ENCODE data around the gene RPL22. TPM values are rescaled to one million over a fixed set of nuclear protein-coding genes. Genes with fewer than 3 reads are reported as not detected.

The RPL22 gene
- total RNA-seq, 1 experiment from 2014 or later = 494 TPM

DNA sequence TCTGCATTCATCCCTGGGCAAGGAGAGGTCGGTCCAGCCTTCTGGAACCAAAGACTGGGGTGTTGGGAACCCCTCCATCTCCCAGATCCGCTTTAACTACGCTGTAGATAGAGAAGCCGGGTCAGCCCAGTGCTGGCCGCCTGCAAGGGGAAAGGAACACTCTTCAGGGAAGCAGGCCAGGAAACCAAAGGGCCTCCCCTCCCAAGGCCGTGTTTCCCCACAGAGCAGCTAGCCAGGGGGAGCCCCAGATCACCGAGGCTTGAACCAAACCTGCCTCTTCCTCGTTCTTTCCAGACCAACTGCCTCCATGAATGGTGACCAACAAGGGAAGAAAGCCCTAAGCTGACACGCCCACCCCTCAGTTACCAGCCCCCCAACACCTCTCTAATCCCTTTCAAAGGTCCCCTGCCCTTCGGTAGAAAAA, 18.0 kb downstream of the RPL22 start:
- Histone ChIP-seq H3K4me3 (ENCODE audit: low read depth, low read length, poor library complexity, severe bottlenecking) (no peak overlapping the region), H3K36me3 (ENCODE audit: insufficient read depth, low read length, poor library complexity, severe bottlenecking) (peaks cover 11% of the 10 kb centered on the region), H3K4me1 (ENCODE audit: insufficient read depth, low read length, poor library complexity, severe bottlenecking) (peaks cover 11% of the 10 kb centered on the region), H3K27me3 (replicated peaks; ENCODE audit: insufficient read depth, low read depth, low read length, poor library complexity) (peaks cover 45% of the 10 kb centered on the region), H3K27ac (ENCODE audit: low read depth, low read length, poor library complexity, severe bottlenecking) (no peak overlapping the region), H3K9me3 (ENCODE audit: low read depth, low read length, poor library complexity, severe bottlenecking) (no peaks in the 10 kb centered on the region)
- CTCF ChIA-PET = no interaction called here
- BruUV-seq (replicated peaks) = no TSS peak
- TF ChIP-seq EZH2 (IDR thresholded peaks at IDR 0.05; ENCODE audit: borderline replicate concordance, low read depth, low read length, poor library complexity, severe bottlenecking) (no peak), CTCF (conservative IDR thresholded peaks at IDR 0.05; ENCODE audit: low read depth, low read length) (no peak)
- intact Hi-C loops (cut with micrococcal nuclease; ENCODE audit: unreplicated experiment) = loop anchor here (5.0 kb wide), 2 partner anchors 74 to 129 kb away; no protein-coding TSS in a partner anchor
- POLR2A ChIA-PET (ENCODE audit: low non-redundant PET) = no interaction called here
- DNase-seq (ENCODE audit: low spot score) = no peak

- Histone ChIP-seq H3K4me3 (ENCODE audit: low read depth, low read length, poor library complexity, severe bottlenecking) (peak overlapping the region; percentile 37), H3K27ac (ENCODE audit: low read depth, low read length, poor library complexity, severe bottlenecking) (no peak overlapping the region), H3K9me3 (ENCODE audit: low read depth, low read length, poor library complexity, severe bottlenecking) (no peaks in the 10 kb centered on the region), H3K36me3 (ENCODE audit: insufficient read depth, low read length, poor library complexity, severe bottlenecking) (peaks cover 8% of the 10 kb centered on the region), H3K4me1 (ENCODE audit: insufficient read depth, low read length, poor library complexity, severe bottlenecking) (peaks cover 11% of the 10 kb centered on the region), H3K27me3 (replicated peaks; ENCODE audit: insufficient read depth, low read depth, low read length, poor library complexity) (peaks cover 45% of the 10 kb centered on the region)
- BruUV-seq (replicated peaks) = no TSS peak
- TF ChIP-seq EZH2 (IDR thresholded peaks at IDR 0.05; ENCODE audit: borderline replicate concordance, low read depth, low read length, poor library complexity, severe bottlenecking) (peak; percentile 72), CTCF (conservative IDR thresholded peaks at IDR 0.05; ENCODE audit: low read depth, low read length) (no peak)
- ChIA-PET CTCF (no interaction called here), POLR2A (ENCODE audit: low non-redundant PET) (no interaction called here)
- DNase-seq (ENCODE audit: low spot score) = no peak
- intact Hi-C loops (cut with micrococcal nuclease; ENCODE audit: unreplicated experiment) = loop anchor here (5.0 kb wide), 2 partner anchors 74 to 129 kb away; no protein-coding TSS in a partner anchor
Measured at GRCh38 chr1:6180707-6181311, 18.6 kb downstream of the RPL22 start.

- ChIA-PET POLR2A (ENCODE audit: low non-redundant PET) (no interaction called here), CTCF (no interaction called here)
- no peak within 1 kb of the TSS for H3K27ac ChIP-seq (ENCODE audit: low read depth, low read length, poor library complexity, severe bottlenecking)
- H3K36me3 ChIP-seq (ENCODE audit: insufficient read depth, low read length, poor library complexity, severe bottlenecking) = peaks cover 3% of the 10 kb centered on the region
- H3K4me3 ChIP-seq (ENCODE audit: low read depth, low read length, poor library complexity, severe bottlenecking) = peak within 1 kb of the TSS; percentile 37
- H3K27me3 ChIP-seq (replicated peaks; ENCODE audit: insufficient read depth, low read depth, low read length, poor library complexity) = peaks cover 45% of the 10 kb centered on the region
- peaks cover 7% of the 10 kb centered on the region for H3K4me1 ChIP-seq (ENCODE audit: insufficient read depth, low read length, poor library complexity, severe bottlenecking)
- no peaks in the 10 kb centered on the region for H3K9me3 ChIP-seq (ENCODE audit: low read depth, low read length, poor library complexity, severe bottlenecking)
- intact Hi-C loops (cut with micrococcal nuclease; ENCODE audit: unreplicated experiment) = loop anchor here (5.0 kb wide), 2 partner anchors 73 to 128 kb away; no protein-coding TSS in a partner anchor
- peak; percentile 50 for DNase-seq (ENCODE audit: low spot score)
- TF ChIP-seq CTCF (conservative IDR thresholded peaks at IDR 0.05; ENCODE audit: low read depth, low read length) = 0 out of 2 replicates have a peak, but pooled peaks have one; percentile 22
- TF ChIP-seq EZH2 (IDR thresholded peaks at IDR 0.05; ENCODE audit: borderline replicate concordance, low read depth, low read length, poor library complexity, severe bottlenecking) = no peak
- BruUV-seq (replicated peaks) = no TSS peak
Measured at GRCh38 chr1:6180268-6180706, 19.1 kb downstream of the RPL22 start, which contains the start of gene CHD5. Gene CHD5, minus strand, starts transcription at chr1:6180321. Its CDS starts 298 bp downstream, at chr1:6180023.
